Measurements from ENCODE around the gene HMCN2.

The HMCN2 gene

DNA sequence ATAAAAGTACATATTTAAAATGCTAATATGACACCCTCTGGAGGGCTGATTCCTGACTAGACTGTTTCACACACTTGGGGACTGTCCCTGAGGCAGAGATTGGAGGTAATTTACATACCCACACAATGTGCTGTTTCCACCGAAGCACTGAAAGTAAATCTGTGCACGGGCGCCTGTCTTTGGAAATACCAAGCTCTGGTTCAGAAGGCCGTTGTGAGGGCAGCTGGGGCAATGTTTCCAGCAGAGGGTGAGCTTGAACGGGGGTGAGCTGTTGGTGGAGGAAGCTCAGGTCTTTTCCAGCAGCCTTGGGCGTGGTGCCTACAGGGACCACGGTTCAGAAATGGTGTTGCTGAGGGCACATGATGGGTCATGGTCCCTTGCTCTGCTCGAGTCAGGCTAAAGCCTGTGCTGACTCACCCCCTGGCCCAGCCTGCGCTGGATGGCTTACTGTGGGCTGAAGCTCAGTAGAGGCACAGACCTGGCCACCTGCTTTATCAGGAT is 25.8 kb upstream of the HMCN2 start:
- peak; percentile 27 for DNase-seq
- no peaks in the 10 kb centered on the region for H3K79me2 ChIP-seq (ENCODE audit: low read length)
- H3K36me3 ChIP-seq (replicated peaks; ENCODE audit: insufficient read depth, low read length) = no peaks in the 10 kb centered on the region
- 0 out of 2 replicates have a peak, but pooled peaks cover 4% of the 10 kb centered on the region for H3F3A ChIP-seq (ENCODE audit: insufficient read depth, low read length)
- no peaks in the 10 kb centered on the region for H4K20me1 ChIP-seq (ENCODE audit: insufficient read depth, low read length)
- no peaks in the 10 kb centered on the region for H3K9me2 ChIP-seq (replicated peaks; ENCODE audit: insufficient read depth, low read length)
- H2AFZ ChIP-seq (ENCODE audit: low read length) = no peak overlapping the region
- no peak overlapping the region for H3K4me2 ChIP-seq (ENCODE audit: low read depth, low read length)
- peaks cover 36% of the 10 kb centered on the region for H3K27me3 ChIP-seq (replicated peaks; ENCODE audit: insufficient read depth, low read length)
- H3K4me1 ChIP-seq (ENCODE audit: low read length) = peaks cover 6% of the 10 kb centered on the region; the same call in 1 of the 2 replicates
- no peaks in the 10 kb centered on the region for H3K9me3 ChIP-seq (replicated peaks; ENCODE audit: insufficient read depth, low read length)
- no peak overlapping the region for H3K4me3 ChIP-seq (ENCODE audit: low read length)
- no peak overlapping the region for H3K27ac ChIP-seq (ENCODE audit: low read length)
- no peak for TF ChIP-seq EZH2phosphoT487 (IDR thresholded peaks at IDR 0.05; ENCODE audit: low read length)
- TF ChIP-seq EZH2 (optimal IDR thresholded peaks at IDR 0.05; ENCODE audit: low read depth, low read length) = no peak
- TF ChIP-seq, protein P1, sequence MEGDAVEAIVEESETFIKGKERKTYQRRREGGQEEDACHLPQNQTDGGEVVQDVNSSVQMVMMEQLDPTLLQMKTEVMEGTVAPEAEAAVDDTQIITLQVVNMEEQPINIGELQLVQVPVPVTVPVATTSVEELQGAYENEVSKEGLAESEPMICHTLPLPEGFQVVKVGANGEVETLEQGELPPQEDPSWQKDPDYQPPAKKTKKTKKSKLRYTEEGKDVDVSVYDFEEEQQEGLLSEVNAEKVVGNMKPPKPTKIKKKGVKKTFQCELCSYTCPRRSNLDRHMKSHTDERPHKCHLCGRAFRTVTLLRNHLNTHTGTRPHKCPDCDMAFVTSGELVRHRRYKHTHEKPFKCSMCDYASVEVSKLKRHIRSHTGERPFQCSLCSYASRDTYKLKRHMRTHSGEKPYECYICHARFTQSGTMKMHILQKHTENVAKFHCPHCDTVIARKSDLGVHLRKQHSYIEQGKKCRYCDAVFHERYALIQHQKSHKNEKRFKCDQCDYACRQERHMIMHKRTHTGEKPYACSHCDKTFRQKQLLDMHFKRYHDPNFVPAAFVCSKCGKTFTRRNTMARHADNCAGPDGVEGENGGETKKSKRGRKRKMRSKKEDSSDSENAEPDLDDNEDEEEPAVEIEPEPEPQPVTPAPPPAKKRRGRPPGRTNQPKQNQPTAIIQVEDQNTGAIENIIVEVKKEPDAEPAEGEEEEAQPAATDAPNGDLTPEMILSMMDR (IDR thresholded peaks at IDR 0.05; ENCODE audit: low read length) = no peak
- H3K9ac ChIP-seq (ENCODE audit: low read length) = no peak overlapping the region

DNA sequence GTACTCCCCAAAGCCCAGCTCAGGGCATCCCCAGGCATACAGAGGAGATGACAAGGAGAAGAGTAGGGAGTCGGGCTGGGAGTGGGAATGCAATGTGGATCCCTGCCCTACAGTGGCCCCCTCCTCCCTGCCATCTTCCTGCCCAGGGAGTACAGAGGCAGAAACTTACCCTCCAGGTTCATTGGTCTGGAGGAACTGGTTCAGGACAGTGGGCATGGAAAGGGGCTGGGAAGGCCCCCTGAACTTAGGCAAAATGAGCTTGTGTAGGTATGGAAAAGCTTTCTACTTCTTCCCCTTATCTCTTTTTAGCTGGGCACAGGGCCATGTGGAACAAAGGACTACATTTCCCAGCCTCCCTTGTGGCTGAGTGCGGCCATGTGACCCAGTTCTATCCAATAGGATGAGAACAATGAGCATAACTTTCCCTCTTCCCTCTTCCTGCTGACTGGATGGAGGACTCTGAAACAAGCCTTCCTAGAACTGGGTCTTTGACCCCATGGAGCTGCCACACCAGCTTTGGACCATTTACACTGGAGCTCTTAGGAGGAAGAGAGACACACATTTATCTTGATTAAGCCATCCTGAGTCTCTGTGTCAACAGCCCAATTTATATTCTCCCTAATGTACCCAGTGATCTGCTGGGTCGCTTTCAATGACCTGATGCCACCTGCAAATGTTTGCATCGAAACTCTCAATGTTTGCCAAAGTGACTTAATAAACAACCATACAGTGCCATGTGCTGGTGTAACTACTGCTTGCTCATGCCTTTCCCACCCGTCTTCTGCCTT is 25.0 kb upstream of the HMCN2 start:
- Histone ChIP-seq H3K4me3 (ENCODE audit: low read length) (no peak overlapping the region), H3K27me3 (replicated peaks; ENCODE audit: insufficient read depth, low read length) (peaks cover 39% of the 10 kb centered on the region), H3K9me3 (replicated peaks; ENCODE audit: insufficient read depth, low read length) (no peaks in the 10 kb centered on the region), H3K27ac (ENCODE audit: low read length) (no peak overlapping the region), H4K20me1 (ENCODE audit: insufficient read depth, low read length) (no peaks in the 10 kb centered on the region), H3F3A (ENCODE audit: insufficient read depth, low read length) (0 out of 2 replicates have a peak, but pooled peaks cover 4% of the 10 kb centered on the region), H2AFZ (ENCODE audit: low read length) (peak overlapping the region; percentile 52; the same call in 1 of the 2 replicates), H3K9ac (ENCODE audit: low read length) (no peak overlapping the region), H3K4me2 (ENCODE audit: low read depth, low read length) (no peak overlapping the region; the same call in 1 of the 2 replicates), H3K36me3 (replicated peaks; ENCODE audit: insufficient read depth, low read length) (no peaks in the 10 kb centered on the region), H3K4me1 (ENCODE audit: low read length) (peaks cover 6% of the 10 kb centered on the region; the same call in 1 of the 2 replicates), H3K9me2 (replicated peaks; ENCODE audit: insufficient read depth, low read length) (no peaks in the 10 kb centered on the region), H3K79me2 (ENCODE audit: low read length) (no peaks in the 10 kb centered on the region)
- peak; percentile 37 for DNase-seq
- TF ChIP-seq EZH2phosphoT487 (IDR thresholded peaks at IDR 0.05; ENCODE audit: low read length) (no peak), EZH2 (optimal IDR thresholded peaks at IDR 0.05; ENCODE audit: low read depth, low read length) (no peak)
- TF ChIP-seq, protein P1 (IDR thresholded peaks at IDR 0.05; ENCODE audit: low read length) = no peak

DNA sequence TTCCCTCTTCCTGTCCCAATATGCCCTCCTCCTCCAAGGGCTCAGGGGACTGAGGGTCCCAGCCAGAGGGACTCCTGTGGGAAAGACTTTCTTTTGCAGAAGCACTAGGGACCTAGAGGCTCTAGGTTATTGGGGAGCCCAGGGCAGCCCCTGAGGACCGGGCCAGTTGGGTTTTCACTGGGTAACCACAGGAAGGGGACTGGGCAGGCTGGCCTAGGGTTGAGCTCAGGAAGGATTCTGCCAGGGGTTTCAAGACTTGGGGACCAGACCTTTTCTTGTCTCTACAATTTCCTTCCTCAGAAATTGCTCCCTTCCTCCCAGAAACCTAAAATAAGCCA is 24.4 kb upstream of the HMCN2 start:
- H4K20me1 ChIP-seq (ENCODE audit: insufficient read depth, low read length) = no peaks in the 10 kb centered on the region
- TF ChIP-seq EZH2 (optimal IDR thresholded peaks at IDR 0.05; ENCODE audit: low read depth, low read length) (no peak), EZH2phosphoT487 (IDR thresholded peaks at IDR 0.05; ENCODE audit: low read length) (no peak)
- TF ChIP-seq, protein P1 (IDR thresholded peaks at IDR 0.05; ENCODE audit: low read length) = no peak
- H3K36me3 ChIP-seq (replicated peaks; ENCODE audit: insufficient read depth, low read length) = no peaks in the 10 kb centered on the region
- DNase-seq = no peak
- no peak overlapping the region for H3K9ac ChIP-seq (ENCODE audit: low read length)
- H3K27me3 ChIP-seq (replicated peaks; ENCODE audit: insufficient read depth, low read length) = peaks cover 45% of the 10 kb centered on the region
- no peak overlapping the region for H3K4me3 ChIP-seq (ENCODE audit: low read length)
- H3K79me2 ChIP-seq (ENCODE audit: low read length) = no peaks in the 10 kb centered on the region
- peaks cover 6% of the 10 kb centered on the region; the same call in 1 of the 2 replicates for H3K4me1 ChIP-seq (ENCODE audit: low read length)
- H3K9me2 ChIP-seq (replicated peaks; ENCODE audit: insufficient read depth, low read length) = no peaks in the 10 kb centered on the region
- H3K9me3 ChIP-seq (replicated peaks; ENCODE audit: insufficient read depth, low read length) = no peaks in the 10 kb centered on the region
- no peak overlapping the region; the same call in 1 of the 2 replicates for H2AFZ ChIP-seq (ENCODE audit: low read length)
- no peak overlapping the region for H3K27ac ChIP-seq (ENCODE audit: low read length)
- H3F3A ChIP-seq (ENCODE audit: insufficient read depth, low read length) = 0 out of 2 replicates have a peak, but pooled peaks cover 4% of the 10 kb centered on the region
- H3K4me2 ChIP-seq (ENCODE audit: low read depth, low read length) = no peak overlapping the region
